ENCODE results near the gene MIER3. TPM values are rescaled to one million over a fixed set of nuclear protein-coding genes. Genes with fewer than 3 reads are reported as not detected.
A peak's percentile ranks its signal among the peaks of the same experiment; 100 is the strongest.

MIER3 gene, protein sequence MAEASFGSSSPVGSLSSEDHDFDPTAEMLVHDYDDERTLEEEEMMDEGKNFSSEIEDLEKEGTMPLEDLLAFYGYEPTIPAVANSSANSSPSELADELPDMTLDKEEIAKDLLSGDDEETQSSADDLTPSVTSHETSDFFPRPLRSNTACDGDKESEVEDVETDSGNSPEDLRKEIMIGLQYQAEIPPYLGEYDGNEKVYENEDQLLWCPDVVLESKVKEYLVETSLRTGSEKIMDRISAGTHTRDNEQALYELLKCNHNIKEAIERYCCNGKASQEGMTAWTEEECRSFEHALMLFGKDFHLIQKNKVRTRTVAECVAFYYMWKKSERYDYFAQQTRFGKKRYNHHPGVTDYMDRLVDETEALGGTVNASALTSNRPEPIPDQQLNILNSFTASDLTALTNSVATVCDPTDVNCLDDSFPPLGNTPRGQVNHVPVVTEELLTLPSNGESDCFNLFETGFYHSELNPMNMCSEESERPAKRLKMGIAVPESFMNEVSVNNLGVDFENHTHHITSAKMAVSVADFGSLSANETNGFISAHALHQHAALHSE
- total RNA-seq: 10 to 100 TPM; 11.2 to 20.4 TPM

DNA sequence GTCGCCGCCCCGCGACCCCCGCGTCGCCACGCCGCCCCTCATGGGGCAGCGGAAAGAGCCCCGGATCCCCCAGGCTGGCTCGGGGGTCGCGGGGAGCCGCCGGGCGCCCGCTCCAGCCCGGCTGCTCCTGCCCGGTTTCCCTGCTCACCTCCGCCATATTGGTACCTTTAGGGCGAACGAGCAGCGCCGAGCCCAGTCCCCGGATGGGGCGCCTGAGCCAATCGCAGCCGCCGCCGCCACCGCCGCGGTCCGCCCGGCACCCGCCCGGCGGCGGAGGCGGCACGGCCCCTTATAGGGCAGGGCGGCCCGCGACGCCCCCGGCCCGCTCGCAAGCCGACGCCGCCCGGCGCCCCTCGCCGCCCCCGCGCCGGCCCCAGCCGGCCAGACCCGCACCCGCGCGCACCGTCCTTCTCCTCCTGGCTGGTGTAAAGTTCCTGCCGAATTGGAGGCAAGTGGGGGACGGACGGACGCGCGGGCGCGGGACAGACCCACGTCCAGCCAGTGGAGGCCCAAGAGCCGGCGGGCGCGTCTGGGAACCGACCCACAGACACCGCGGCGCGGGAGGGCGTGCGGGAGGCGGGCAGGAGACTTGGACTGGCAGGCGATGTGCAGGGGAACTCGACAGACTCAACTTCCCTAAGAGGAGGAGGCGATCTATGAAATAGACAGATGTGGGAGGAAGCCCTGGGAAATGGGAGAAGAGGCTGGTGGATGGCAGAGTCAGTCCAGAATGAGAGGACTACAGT is at the start of gene MIER3:
MIER3 (minus strand) TSS at position 178 of the 746 bp plus-strand sequence; CDS start at position 157, 21 bp downstream.
- TF ChIP-seq, protein P1, sequence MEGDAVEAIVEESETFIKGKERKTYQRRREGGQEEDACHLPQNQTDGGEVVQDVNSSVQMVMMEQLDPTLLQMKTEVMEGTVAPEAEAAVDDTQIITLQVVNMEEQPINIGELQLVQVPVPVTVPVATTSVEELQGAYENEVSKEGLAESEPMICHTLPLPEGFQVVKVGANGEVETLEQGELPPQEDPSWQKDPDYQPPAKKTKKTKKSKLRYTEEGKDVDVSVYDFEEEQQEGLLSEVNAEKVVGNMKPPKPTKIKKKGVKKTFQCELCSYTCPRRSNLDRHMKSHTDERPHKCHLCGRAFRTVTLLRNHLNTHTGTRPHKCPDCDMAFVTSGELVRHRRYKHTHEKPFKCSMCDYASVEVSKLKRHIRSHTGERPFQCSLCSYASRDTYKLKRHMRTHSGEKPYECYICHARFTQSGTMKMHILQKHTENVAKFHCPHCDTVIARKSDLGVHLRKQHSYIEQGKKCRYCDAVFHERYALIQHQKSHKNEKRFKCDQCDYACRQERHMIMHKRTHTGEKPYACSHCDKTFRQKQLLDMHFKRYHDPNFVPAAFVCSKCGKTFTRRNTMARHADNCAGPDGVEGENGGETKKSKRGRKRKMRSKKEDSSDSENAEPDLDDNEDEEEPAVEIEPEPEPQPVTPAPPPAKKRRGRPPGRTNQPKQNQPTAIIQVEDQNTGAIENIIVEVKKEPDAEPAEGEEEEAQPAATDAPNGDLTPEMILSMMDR (IDR thresholded peaks at IDR 0.05): no peak
- H3K36me3 ChIP-seq: no peaks in the 10 kb centered on the region
- H3K4me1 ChIP-seq: peaks cover 0 to 16% of the 10 kb centered on the region in 2 donors
- DNase-seq (ENCODE audit: low spot score): peak; percentile 72
- H3K27me3 ChIP-seq: no peaks in the 10 kb centered on the region
- peak within 1 kb of the TSS; percentile 86 to 96 for H3K4me3 ChIP-seq
- H3K27ac ChIP-seq: peak within 1 kb of the TSS; percentile 85 to 86
- H3K9me3 ChIP-seq: no peaks in the 10 kb centered on the region

DNA sequence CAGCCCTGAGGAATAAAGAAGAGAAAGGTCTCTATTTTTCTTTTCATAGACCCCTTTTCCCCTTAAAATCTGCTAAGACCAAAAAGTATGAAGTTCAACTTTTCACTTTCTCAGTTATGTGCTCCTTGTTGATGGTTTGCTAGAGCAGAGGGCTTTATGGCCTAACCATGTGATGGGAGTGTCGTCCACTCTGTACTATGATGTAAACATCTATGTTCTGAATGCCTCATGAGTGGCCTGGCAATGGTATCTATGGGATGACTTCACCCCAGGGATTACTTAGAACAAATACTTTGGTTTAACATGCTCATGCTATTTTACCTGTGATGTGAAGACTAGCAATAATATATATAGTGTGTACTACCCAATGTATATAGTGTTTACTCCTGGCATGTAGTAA is 43.7 kb upstream of the MIER3 start:
- TF ChIP-seq, protein P1 (IDR thresholded peaks at IDR 0.05): no peak
- Histone ChIP-seq H3K27me3 (no peaks in the 10 kb centered on the region), H3K4me3 (no peak overlapping the region), H3K9me3 (no peaks in the 10 kb centered on the region), H3K4me1 (no peaks in the 10 kb centered on the region), H3K27ac (no peak overlapping the region), H3K36me3 (no peaks in the 10 kb centered on the region)
- DNase-seq (ENCODE audit: low spot score): no peak

DNA sequence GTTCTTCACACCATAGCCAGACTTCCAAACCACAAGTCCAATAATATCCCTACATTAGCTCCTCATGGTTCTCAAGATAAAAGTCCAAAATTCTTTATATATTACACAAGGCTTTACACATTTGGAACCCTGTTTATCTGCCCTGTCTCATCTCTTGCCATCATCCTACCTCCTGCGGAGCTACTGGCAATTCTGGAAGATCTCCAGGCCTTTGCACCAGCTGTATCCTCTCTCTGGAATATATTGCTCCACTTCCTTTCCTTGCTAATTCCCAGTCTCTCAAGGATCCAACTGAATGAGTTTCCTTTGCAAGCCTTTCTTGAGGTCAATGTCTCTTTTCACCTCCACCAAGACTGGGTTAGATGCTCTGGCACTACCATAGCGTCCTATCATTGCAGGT is 41.3 kb upstream of the MIER3 start:
- Histone ChIP-seq H3K4me1 (no peaks in the 10 kb centered on the region), H3K4me3 (no peak overlapping the region), H3K27me3 (no peaks in the 10 kb centered on the region), H3K9me3 (no peaks in the 10 kb centered on the region), H3K36me3 (no peaks in the 10 kb centered on the region), H3K27ac (no peak overlapping the region)
- TF ChIP-seq, protein P1 (IDR thresholded peaks at IDR 0.05): no peak
- no peak for DNase-seq (ENCODE audit: low spot score)

DNA sequence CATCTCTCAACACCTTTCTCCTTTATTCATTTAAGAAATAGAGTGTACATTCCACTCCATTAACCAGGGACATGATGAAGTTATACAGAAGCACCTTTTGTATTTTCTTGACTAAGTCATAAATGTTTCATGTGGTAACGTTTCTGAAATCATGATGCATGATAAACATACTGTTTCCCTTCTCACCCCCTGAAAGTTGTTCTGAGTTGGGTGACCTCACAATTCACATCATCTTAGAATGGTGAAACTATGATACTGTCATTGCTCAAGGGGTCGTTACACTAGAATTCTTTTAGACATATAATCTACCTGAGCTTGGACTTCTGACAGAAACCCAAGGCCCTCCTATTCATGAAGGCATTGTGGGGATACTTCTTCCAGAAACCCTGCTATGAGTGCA is 37.8 kb upstream of the MIER3 start:
- no peaks in the 10 kb centered on the region for H3K9me3 ChIP-seq
- no peak overlapping the region for H3K4me3 ChIP-seq
- DNase-seq (ENCODE audit: low spot score): no peak
- H3K27me3 ChIP-seq: no peaks in the 10 kb centered on the region
- H3K27ac ChIP-seq: no peak overlapping the region
- TF ChIP-seq, protein P1 (IDR thresholded peaks at IDR 0.05): no peak
- H3K4me1 ChIP-seq: no peaks in the 10 kb centered on the region
- H3K36me3 ChIP-seq: no peaks in the 10 kb centered on the region

DNA sequence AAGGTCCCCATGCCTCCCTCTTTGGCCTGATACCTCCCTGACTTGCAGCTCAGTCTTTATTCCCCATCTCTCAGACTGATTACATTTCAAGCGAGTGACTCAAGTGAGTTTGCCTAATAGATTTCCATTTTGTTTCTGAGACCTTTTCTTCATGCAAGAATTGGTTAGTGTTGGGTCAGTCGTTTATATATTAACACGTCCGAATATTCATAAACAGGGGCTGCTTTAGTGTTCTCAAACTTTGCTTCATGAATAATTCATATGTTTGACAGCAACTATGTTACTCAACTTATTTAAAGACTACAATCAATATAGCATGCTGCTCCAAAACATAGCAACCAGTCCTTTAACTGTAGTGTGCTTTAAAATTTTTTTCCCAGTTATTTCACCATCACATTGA is 36.6 kb upstream of the MIER3 start:
- Histone ChIP-seq H3K9me3 (no peaks in the 10 kb centered on the region), H3K27me3 (no peaks in the 10 kb centered on the region), H3K27ac (no peak overlapping the region), H3K4me1 (no peaks in the 10 kb centered on the region), H3K36me3 (no peaks in the 10 kb centered on the region), H3K4me3 (no peak overlapping the region)
- no peak for DNase-seq (ENCODE audit: low spot score)
- TF ChIP-seq, protein P1 (IDR thresholded peaks at IDR 0.05): no peak
